Duodenal mucosa (tissue), 2 donors: ENCODE measurements around the gene PKIG.
A peak's percentile ranks its signal among the peaks of the same experiment; 100 is the strongest.

Experiments
- H3K27ac ChIP-seq: one replicate; pipeline ENCODE4 v1.7.0; 2013; ENCODE audit warnings: low read depth, low read length
- H3K27me3 ChIP-seq, 2 donors: one replicate each; pipeline ENCODE4 v1.7.0; 2013; ENCODE audit warnings: low read length in 2 of 2, control low read depth in 1 of 2; ENCODE audit not compliant: insufficient read depth in 2 of 2, control insufficient read depth in 1 of 2
- H3K36me3 ChIP-seq, 2 donors: one replicate each; pipeline ENCODE4 v1.7.0; 2013; ENCODE audit warnings: low read length in 2 of 2, control low read depth in 1 of 2; ENCODE audit not compliant: insufficient read depth in 2 of 2, control insufficient read depth in 1 of 2
- H3K4me1 ChIP-seq, 2 donors: one replicate each; pipeline ENCODE4 v1.7.0; 2013; ENCODE audit warnings: low read length in 2 of 2, control low read depth in 1 of 2; ENCODE audit not compliant: insufficient read depth in 2 of 2, control insufficient read depth in 1 of 2
- H3K4me3 ChIP-seq, 2 donors: one replicate each; pipeline ENCODE4 v1.7.0; 2013; ENCODE audit warnings: low read length in 2 of 2, low read depth in 1 of 2
- H3K9ac ChIP-seq, 2 donors: one replicate each; pipeline ENCODE4 v1.7.0; 2013; ENCODE audit warnings: low read length in 2 of 2, low read depth in 1 of 2
- H3K9me3 ChIP-seq, 2 donors: one replicate each; pipeline ENCODE4 v1.7.0; 2013; ENCODE audit warnings: low read length in 2 of 2, control low read depth in 1 of 2; ENCODE audit not compliant: control insufficient read depth in 1 of 2

PKIG gene

GRCh38 chr20:44592366-44592765, 10.0 kb downstream of the PKIG start:
- Histone ChIP-seq H3K27ac (no peak overlapping the region), H3K4me3 (no peak overlapping the region), H3K9me3 (no peaks in the 10 kb centered on the region), H3K36me3 (peaks cover 3 to 5% of the 10 kb centered on the region in 2 donors), H3K27me3 (no peaks in the 10 kb centered on the region), H3K9ac (no peak overlapping the region), H3K4me1 (peaks cover 0 to under 1% of the 10 kb centered on the region in 2 donors)

GRCh38 chr20:44593751-44594150, 11.4 kb downstream of the PKIG start:
- no peaks in the 10 kb centered on the region for H3K27me3 ChIP-seq
- H3K4me1 ChIP-seq, result peaks cover 9 to 12% of the 10 kb centered on the region in 2 donors
- no peak overlapping the region for H3K4me3 ChIP-seq
- peaks cover 3 to 5% of the 10 kb centered on the region in 2 donors for H3K36me3 ChIP-seq
- H3K9ac ChIP-seq, result no peak overlapping the region
- H3K27ac ChIP-seq, result no peak overlapping the region
- H3K9me3 ChIP-seq, result no peaks in the 10 kb centered on the region

- no peak overlapping the region for H3K27ac ChIP-seq
- no peaks in the 10 kb centered on the region for H3K9me3 ChIP-seq
- peaks cover 9 to 14% of the 10 kb centered on the region in 2 donors for H3K4me1 ChIP-seq
Observed at GRCh38 chr20:44594730-44595129, 12.4 kb downstream of the PKIG start.

GRCh38 chr20:44596010-44596409, 13.6 kb downstream of the PKIG start:
- Histone ChIP-seq H3K4me1 (peaks cover 21 to 26% of the 10 kb centered on the region in 2 donors), H3K9ac (no peak overlapping the region), H3K27ac (no peak overlapping the region), H3K9me3 (no peaks in the 10 kb centered on the region), H3K4me3 (no peak overlapping the region), H3K36me3 (peaks cover 0 to 5% of the 10 kb centered on the region in 2 donors), H3K27me3 (no peaks in the 10 kb centered on the region)

More at GRCh38 chr20:44594730-44595129, 12.4 kb downstream of the PKIG start:
- Histone ChIP-seq H3K27me3 (no peaks in the 10 kb centered on the region), H3K9ac (no peak overlapping the region), H3K4me3 (no peak overlapping the region), H3K36me3 (peaks cover 3 to 5% of the 10 kb centered on the region in 2 donors)

- Histone ChIP-seq H3K9me3 (no peaks in the 10 kb centered on the region), H3K9ac (no peak overlapping the region), H3K4me1 (peaks cover 30 to 34% of the 10 kb centered on the region in 2 donors), H3K4me3 (no peak overlapping the region), H3K27me3 (no peaks in the 10 kb centered on the region), H3K36me3 (peaks cover 0 to 5% of the 10 kb centered on the region in 2 donors), H3K27ac (no peak overlapping the region)
Observed at GRCh38 chr20:44596876-44597275, 14.5 kb downstream of the PKIG start.

- Histone ChIP-seq H3K36me3 (peaks cover 0 to 2% of the 10 kb centered on the region in 2 donors), H3K27me3 (no peaks in the 10 kb centered on the region), H3K9ac (no peak overlapping the region), H3K4me1 (peaks cover 34 to 39% of the 10 kb centered on the region in 2 donors), H3K27ac (no peak overlapping the region), H3K4me3 (no peak overlapping the region), H3K9me3 (no peaks in the 10 kb centered on the region)
Observed at GRCh38 chr20:44597516-44597915, 15.1 kb downstream of the PKIG start.

- peak overlapping the region; percentile 47 for H3K27ac ChIP-seq
- H3K36me3 ChIP-seq, result no peaks in the 10 kb centered on the region
- no peaks in the 10 kb centered on the region for H3K27me3 ChIP-seq
- no peak overlapping the region for H3K4me3 ChIP-seq
- H3K4me1 ChIP-seq, result peaks cover 34 to 39% of the 10 kb centered on the region in 2 donors
- H3K9ac ChIP-seq, result no peak overlapping the region
- no peaks in the 10 kb centered on the region for H3K9me3 ChIP-seq
Observed at GRCh38 chr20:44597930-44598329, 15.6 kb downstream of the PKIG start.

GRCh38 chr20:44598423-44599305, 16.3 kb downstream of the PKIG start:
- H3K9ac ChIP-seq, result no peak overlapping the region
- H3K27me3 ChIP-seq, result no peaks in the 10 kb centered on the region
- no peaks in the 10 kb centered on the region for H3K9me3 ChIP-seq
- H3K27ac ChIP-seq, result peak overlapping the region; percentile 47
- H3K4me1 ChIP-seq, result peaks cover 34 to 39% of the 10 kb centered on the region in 2 donors
- H3K36me3 ChIP-seq, result no peaks in the 10 kb centered on the region
- peak overlapping the region in 1 of 2 donors; percentile 12 for H3K4me3 ChIP-seq

- no peak overlapping the region for H3K9ac ChIP-seq
- H3K27ac ChIP-seq, result no peak overlapping the region
Observed at GRCh38 chr20:44599715-44600114, 17.3 kb downstream of the PKIG start.

GRCh38 chr20:44600301-44600700, 17.9 kb downstream of the PKIG start:
- Histone ChIP-seq H3K27ac (no peak overlapping the region), H3K4me1 (peaks cover 34 to 39% of the 10 kb centered on the region in 2 donors), H3K36me3 (no peaks in the 10 kb centered on the region), H3K9ac (no peak overlapping the region), H3K27me3 (no peaks in the 10 kb centered on the region), H3K4me3 (no peak overlapping the region), H3K9me3 (no peaks in the 10 kb centered on the region)

More at GRCh38 chr20:44599715-44600114, 17.3 kb downstream of the PKIG start:
- no peaks in the 10 kb centered on the region for H3K9me3 ChIP-seq
- H3K36me3 ChIP-seq, result no peaks in the 10 kb centered on the region
- no peak overlapping the region for H3K4me3 ChIP-seq
- peaks cover 34 to 39% of the 10 kb centered on the region in 2 donors for H3K4me1 ChIP-seq
- H3K27me3 ChIP-seq, result no peaks in the 10 kb centered on the region
